K562 (cell line): ENCODE results near the gene UBAC2. TPM values are rescaled to one million over a fixed set of nuclear protein-coding genes. Genes with fewer than 3 reads are reported as not detected.
A peak's percentile ranks its signal among the peaks of the same experiment; 100 is the strongest.

ENCODE experiments used
- ATAC-seq: fragments of 200-7000 bp; cut with Tn5 transposase; 3 replicates; pipeline ENCODE4 v1.9.1; 2020; ENCODE audit warnings: moderate library complexity
- BruUV-seq: library from RNA; stranded (reverse); fragments of 400-500 nt; replicated peaks from 2 replicates; lab custom pipeline; 2021; lab: Mats Ljungman, UMichigan
- CTCF ChIA-PET: fragments of 300-600 bp; formaldehyde crosslinking; extraction: SDS; loops from one replicate; lab custom pipeline; 2021; ENCODE audit warnings: low intra/inter-chr PET ratio; lab: Yijun Ruan, JAX
- POLR2A ChIA-PET: fragments of 300-600, 350-650 bp; sonication (Branson Sonifier 250); formaldehyde crosslinking; extraction: SDS; loops from one replicate; lab custom pipeline; 2021; ENCODE audit warnings: antibody characterized with exemption, inconsistent platforms; lab: Yijun Ruan, JAX
- DNase-seq, 4 experiments: peaks; one replicate each; pipeline versions ENCODE4 v3.0.0 to v3.0.0-alpha.2; 2011 to 2018; ENCODE audit warnings: low spot score in 3 of 4, mixed read lengths in 3 of 4; ENCODE audit errors: extremely low read depth in 1 of 4
- FAIRE-seq: peaks from 2 replicates; lab custom pipeline; 2011; peaks lifted over from hg19 to GRCh38; lab: Jason Lieb, UNC
- H2AFZ ChIP-seq: 2 replicates; pipeline ENCODE4 v1.6.0; 2011; ENCODE audit warnings: low read depth, low read length, control low read depth, inconsistent platforms
- H3K27ac ChIP-seq: fragments of 200-600 bp; 3 replicates; pipeline ENCODE4 v1.8.0; 2011; ENCODE audit warnings: low read depth, mild to moderate bottlenecking, control low read depth, inconsistent platforms, low read length, moderate library complexity, mixed read lengths; ENCODE audit errors: extremely low read depth
- H3K27me3 ChIP-seq, 2 experiments: fragments of 300-600 bp in 1 of 2; 2 replicates in 1 of 2; 3 replicates in 1 of 2; pipeline versions ENCODE4 v1.6.0 to v1.8.0; 2011; ENCODE audit warnings: inconsistent platforms in 2 of 2, low read length in 2 of 2, mild to moderate bottlenecking in 1 of 2, mixed read lengths in 1 of 2, moderate library complexity in 1 of 2; ENCODE audit not compliant: control insufficient read depth in 2 of 2, insufficient read depth in 2 of 2
- H3K36me3 ChIP-seq: fragments of 300-600 bp; 3 replicates; pipeline ENCODE4 v1.8.0; 2011; ENCODE audit warnings: mild to moderate bottlenecking, low read length, inconsistent platforms; ENCODE audit not compliant: control insufficient read depth, insufficient read depth
- H3K4me1 ChIP-seq, 2 experiments: fragments of 200-600 bp in 1 of 2; replicated peaks in 1 of 2; 2 replicates in 1 of 2; 3 replicates in 1 of 2; pipeline versions ENCODE4 v1.5.1 to v1.8.0; 2011; ENCODE audit warnings: inconsistent platforms in 2 of 2, low read length in 2 of 2, mild to moderate bottlenecking in 1 of 2, mixed read lengths in 1 of 2, moderate library complexity in 1 of 2; ENCODE audit not compliant: control insufficient read depth in 2 of 2, insufficient read depth in 2 of 2
- H3K4me2 ChIP-seq: 2 replicates; pipeline ENCODE4 v1.6.1; 2011; ENCODE audit warnings: low read length, control low read depth, inconsistent platforms, mixed read lengths; ENCODE audit not compliant: insufficient read depth
- H3K4me3 ChIP-seq: fragments of 200-600 bp; sonication (generic), shearing (Covaris generic); 2 replicates; pipeline ENCODE4 v1.5.1; 2016; ENCODE audit warnings: control low read depth, inconsistent platforms
- H3K79me2 ChIP-seq: fragments of 200-600 bp; 3 replicates; pipeline ENCODE4 v1.8.0; 2011; ENCODE audit warnings: low read length, inconsistent platforms; ENCODE audit not compliant: control insufficient read depth, insufficient read depth
- H3K9ac ChIP-seq, 2 experiments: 2 replicates each; pipeline versions ENCODE4 v1.6.0 to v1.6.1; 2011; ENCODE audit warnings: low read depth in 2 of 2, low read length in 2 of 2, control low read depth in 1 of 2, inconsistent platforms in 1 of 2, mild to moderate bottlenecking in 1 of 2, mixed read lengths in 1 of 2; ENCODE audit not compliant: insufficient read depth in 1 of 2
- H3K9me1 ChIP-seq: one replicate; pipeline ENCODE4 v1.6.0; 2011; ENCODE audit warnings: inconsistent platforms, mild to moderate bottlenecking, low read length, moderate library complexity; ENCODE audit not compliant: control insufficient read depth, insufficient read depth
- H3K9me3 ChIP-seq: replicated peaks from 2 replicates; pipeline ENCODE4 v1.5.1; 2011; ENCODE audit warnings: low read depth, low read length, inconsistent platforms; ENCODE audit not compliant: control insufficient read depth, insufficient read depth
- H4K20me1 ChIP-seq: replicated peaks from 2 replicates; pipeline ENCODE4 v1.6.1; 2011; ENCODE audit warnings: low read length, inconsistent platforms, mixed read lengths; ENCODE audit not compliant: control insufficient read depth, insufficient read depth
- ATF2 ChIP-seq: sonication (generic); formaldehyde crosslinking; IDR thresholded peaks from 2 replicates; pipeline ENCODE4 v1.8.1; 2022; ENCODE audit warnings: missing genetic modification reagents
- HINFP ChIP-seq: fragments of 450-650 bp; conservative IDR thresholded peaks from 2 replicates; pipeline ENCODE4 v1.6.1; 2016; ENCODE audit warnings: missing genetic modification characterization, low read depth, mild to moderate bottlenecking, control low read depth, missing compliant biosample characterization
- KDM5B ChIP-seq: fragments of 200-600 bp; sonication (generic); IDR thresholded peaks from 2 replicates; pipeline ENCODE4 v1.6.1; 2012; ENCODE audit warnings: low read depth, mild to moderate bottlenecking, moderate library complexity, low read length, control low read depth, inconsistent platforms; ENCODE audit not compliant: insufficient replicate concordance
- NCOA1 ChIP-seq: fragments of 450-650 bp; IDR thresholded peaks from 2 replicates; pipeline ENCODE4 v1.6.1; 2016; ENCODE audit warnings: low read depth
- WGBS: fragments of 100-300 bp; shearing (Covaris generic); methylation state at CpG from one replicate; pipeline ENCODE4 v1.1.6; 2016; ENCODE audit warnings: low coverage, mixed read lengths; ENCODE audit not compliant: insufficient coverage; ENCODE audit errors: missing lambda C conversion rate; 5-methylcytosine and 5-hydroxymethylcytosine counted together
- in situ Hi-C: fragments of 300-500 bp; cut with MboI; formaldehyde crosslinking; loops from 4 replicates; pipeline ENCODE4 v1.15.0; 2018; ENCODE audit warnings: inconsistent platforms, mixed read lengths
- intact Hi-C: fragments of 100-400 bp; cut with micrococcal nuclease; formaldehyde crosslinking; loops from 2 replicates; pipeline ENCODE4 v1.14.2; 2022
- polyA plus RNA-seq, 8 experiments: library from polyadenylated mRNA; depleted of rRNA in 4 of 8; stranded (reverse) in 5 of 8; unstranded in 3 of 8; fragments of >200 nt; fragmentation: Nextera tagmentation in 2 of 8; fragmentation: Illumina TruSeq in 1 of 8; extraction: Ambion mirVana in 2 of 8; extraction: Trizol in 1 of 8; gene quantifications; 2 replicates each; pipeline versions ENCODE4 v1.2.1 to v1.2.3, GENCODE V29; 2011 to 2014; ENCODE audit warnings: inconsistent platforms in 1 of 8, missing spikeins in 1 of 8
- total RNA-seq, 7 experiments: library from RNA; depleted of rRNA in 6 of 7; stranded (reverse); fragments of >200 nt in 6 of 7; fragmentation: Illumina TruSeq in 2 of 7; extraction: Trizol in 2 of 7; gene quantifications; 2 replicates each; pipeline versions ENCODE4 v1.2.1 to v1.2.3, GENCODE V29; 2011 to 2021; ENCODE audit warnings: low replicate concordance in 1 of 7

Gene UBAC2
- total and polyA plus RNA-seq, 9 of the 15 experiments (the other 6 are each of a cell fraction or from before 2014, with no cell fraction given), result 6.0 to 84.1 (median 32.3) TPM

- Histone ChIP-seq H3K36me3 (peaks cover 42% of the 10 kb centered on the region), H3K9ac (peak overlapping the region in 1 of 2 experiments; percentile 40; a peak in 1 of 4 replicates), H4K20me1 (no peaks in the 10 kb centered on the region), H3K79me2 (no peaks in the 10 kb centered on the region; the same call in 2 of the 3 replicates), H3K4me1 (no peaks in the 10 kb centered on the region), H3K4me2 (no peak overlapping the region), H3K4me3 (no peak overlapping the region), H2AFZ (no peak overlapping the region), H3K27me3 (no peaks in the 10 kb centered on the region), H3K9me1 (no peaks in the 10 kb centered on the region), H3K9me3 (no peaks in the 10 kb centered on the region), H3K27ac (no peak overlapping the region)
- POLR2A ChIA-PET, result interaction anchor here (0.5 kb wide), 1 partner anchor 356 kb away, joined by 3 read pairs; no protein-coding TSS in a partner anchor
- DNase-seq, result no peak
- no peak for ATAC-seq
- TF ChIP-seq HINFP (tag) (no peak), KDM5B (no peak), NCOA1 (no peak), ATF2 (no peak)
- intact Hi-C loops (loop anchor here (2.0 to 5.0 kb wide), 2 partner anchors 42 to 94 kb away; no protein-coding TSS in a partner anchor), in situ Hi-C loops (no loop called here)
- no TSS peak for BruUV-seq
- WGBS, result 88% methylated on average over 11 of the region's 11 CpGs
- no peak for FAIRE-seq
- CTCF ChIA-PET, result interaction anchor here (1.1 kb wide), 1 partner anchor 97 kb away, joined by 5 read pairs; no protein-coding TSS in a partner anchor
These were observed 165.7 kb downstream of the UBAC2 start for GRCh38 chr13:99366075-99366987.
